Uterus (tissue), 4 donors: ENCODE results near the gene GAL3ST1. TPM values are rescaled to one million over a fixed set of nuclear protein-coding genes. Genes with fewer than 3 reads are reported as not detected.

Experiments
- DNase-seq, 2 donors: peaks; one replicate each; pipeline ENCODE4 v3.0.0-alpha.2; 2019 to 2020
- H3K27ac ChIP-seq, 2 donors: fragments of 200-600 bp; sonication (generic); 1 replicate in 1 of 2; 2 replicates in 1 of 2; pipeline ENCODE4 v1.5.1; 2016 to 2018
- H3K27me3 ChIP-seq, 2 donors: fragments of 200-600 bp; sonication (generic); one replicate each; pipeline ENCODE4 v1.5.1; 2018 to 2019; ENCODE audit warnings: control low read depth in 1 of 2
- H3K36me3 ChIP-seq, 2 donors: fragments of 200-600 bp; sonication (generic); one replicate each; pipeline ENCODE4 v1.5.1; 2019; ENCODE audit warnings: control low read depth in 1 of 2
- H3K4me1 ChIP-seq, 2 donors: fragments of 200-600 bp; sonication (generic); one replicate each; pipeline ENCODE4 v1.5.1; 2018 to 2019; ENCODE audit warnings: control low read depth in 1 of 2
- H3K4me3 ChIP-seq, 2 donors: fragments of 200-600 bp; sonication (generic); 1 replicate in 1 of 2; 2 replicates in 1 of 2; pipeline ENCODE4 v1.5.1; 2018 to 2019; ENCODE audit warnings: mild to moderate bottlenecking in 1 of 2
- H3K9me3 ChIP-seq, 2 donors: fragments of 200-600 bp; sonication (generic); one replicate each; pipeline ENCODE4 v1.5.1; 2019; ENCODE audit warnings: control low read depth in 1 of 2
- CTCF ChIP-seq, 4 experiments: fragments of 200-600 bp in 2 of 4; fragments of 450-650 bp in 2 of 4; sonication (generic) in 2 of 4; IDR thresholded peaks; one replicate each; pipeline ENCODE4 v1.5.1; 2016 to 2019; ENCODE audit warnings: antibody characterized with exemption in 4 of 4, mild to moderate bottlenecking in 2 of 4, moderate library complexity in 1 of 4
- POLR2A ChIP-seq, 2 donors: fragments of 450-650 bp; IDR thresholded peaks; one replicate each; pipeline ENCODE4 v1.6.1; 2016; ENCODE audit warnings: antibody characterized with exemption in 2 of 2, mild to moderate bottlenecking in 1 of 2, moderate library complexity in 1 of 2
- intact Hi-C: fragments of 100-400 bp; cut with DNase I; formaldehyde crosslinking; loops from one replicate; pipeline ENCODE4 v1.15.1; 2023; ENCODE audit warnings: low total_unique reads
- total RNA-seq, 4 donors: library from RNA; depleted of rRNA in 3 of 4; stranded (reverse); fragments of >200 nt in 3 of 4; gene quantifications; one replicate each; pipeline versions ENCODE4 v1.1.0 to v1.2.4, GENCODE V29; 2014 to 2023
- donor health status: DM: yes; HTN: yes; CAD: no.

GAL3ST1 gene
- total RNA-seq, 4 donors from 2014 or later: 0.26 to 6.6 (median 1.2) TPM; not detected in 1

- H3K4me3 ChIP-seq: no peak overlapping the region
- intact Hi-C loops: no loop called here
- TF ChIP-seq CTCF (IDR thresholded peaks at IDR 0.05): no peak
- TF ChIP-seq POLR2A (IDR thresholded peaks at IDR 0.05): no peak
- DNase-seq: no peak
- no peaks in the 10 kb centered on the region for H3K27me3 ChIP-seq
- no peaks in the 10 kb centered on the region for H3K9me3 ChIP-seq
- no peak overlapping the region for H3K27ac ChIP-seq
- H3K36me3 ChIP-seq: no peaks in the 10 kb centered on the region
- H3K4me1 ChIP-seq: peaks cover 0 to 9% of the 10 kb centered on the region in 2 donors
Observed at GRCh38 chr22:30586414-30586813, 11.9 kb upstream of the GAL3ST1 start.

- Histone ChIP-seq H3K36me3 (no peaks in the 10 kb centered on the region), H3K4me1 (no peaks in the 10 kb centered on the region), H3K4me3 (no peak overlapping the region), H3K9me3 (no peaks in the 10 kb centered on the region), H3K27me3 (no peaks in the 10 kb centered on the region), H3K27ac (no peak overlapping the region)
- intact Hi-C loops: no loop called here
- TF ChIP-seq CTCF (IDR thresholded peaks at IDR 0.05) (no peak), POLR2A (IDR thresholded peaks at IDR 0.05) (no peak)
- no peak for DNase-seq
Observed at GRCh38 chr22:30584441-30584840, 10.0 kb upstream of the GAL3ST1 start.

- Histone ChIP-seq H3K27ac (no peak overlapping the region), H3K4me3 (no peak overlapping the region), H3K27me3 (no peaks in the 10 kb centered on the region), H3K9me3 (no peaks in the 10 kb centered on the region), H3K36me3 (no peaks in the 10 kb centered on the region), H3K4me1 (no peaks in the 10 kb centered on the region)
- intact Hi-C loops: no loop called here
- TF ChIP-seq POLR2A (IDR thresholded peaks at IDR 0.05): no peak
- TF ChIP-seq CTCF (IDR thresholded peaks at IDR 0.05): no peak
- no peak for DNase-seq
Observed at GRCh38 chr22:30582788-30583545, 8.5 kb upstream of the GAL3ST1 start.

- DNase-seq: no peak
- TF ChIP-seq CTCF (IDR thresholded peaks at IDR 0.05): no peak
- no peak for TF ChIP-seq POLR2A (IDR thresholded peaks at IDR 0.05)
- no peaks in the 10 kb centered on the region for H3K27me3 ChIP-seq
- no peak overlapping the region for H3K4me3 ChIP-seq
- intact Hi-C loops: no loop called here
- H3K27ac ChIP-seq: no peak overlapping the region
- no peaks in the 10 kb centered on the region for H3K4me1 ChIP-seq
- H3K36me3 ChIP-seq: no peaks in the 10 kb centered on the region
- no peaks in the 10 kb centered on the region for H3K9me3 ChIP-seq
Observed at GRCh38 chr22:30582051-30582450, 7.6 kb upstream of the GAL3ST1 start.

GRCh38 chr22:30580896-30581295 lies 6.4 kb upstream of the GAL3ST1 start:
- no peaks in the 10 kb centered on the region for H3K36me3 ChIP-seq
- no peaks in the 10 kb centered on the region for H3K9me3 ChIP-seq
- no peaks in the 10 kb centered on the region for H3K27me3 ChIP-seq
- no peak overlapping the region for H3K4me3 ChIP-seq
- no peak overlapping the region for H3K27ac ChIP-seq
- H3K4me1 ChIP-seq: peaks cover 0 to 2% of the 10 kb centered on the region in 2 donors
- no peak for TF ChIP-seq POLR2A (IDR thresholded peaks at IDR 0.05)
- intact Hi-C loops: no loop called here
- no peak for DNase-seq
